HG03571 (cell line): Measurements from ENCODE around the gene GLIPR1L2.
"Not testable (repeated sequence)": the region's sequence is repeated elsewhere in the genome, so short reads cannot be mapped to it uniquely, and the experiment has no call there.

ENCODE experiments used
- ATAC-seq: cut with Tn5 transposase; IDR thresholded peaks from one replicate; pipeline ENCODE4 v1.9.1; 2021; ENCODE audit not compliant: unreplicated experiment

Gene GLIPR1L2

DNA sequence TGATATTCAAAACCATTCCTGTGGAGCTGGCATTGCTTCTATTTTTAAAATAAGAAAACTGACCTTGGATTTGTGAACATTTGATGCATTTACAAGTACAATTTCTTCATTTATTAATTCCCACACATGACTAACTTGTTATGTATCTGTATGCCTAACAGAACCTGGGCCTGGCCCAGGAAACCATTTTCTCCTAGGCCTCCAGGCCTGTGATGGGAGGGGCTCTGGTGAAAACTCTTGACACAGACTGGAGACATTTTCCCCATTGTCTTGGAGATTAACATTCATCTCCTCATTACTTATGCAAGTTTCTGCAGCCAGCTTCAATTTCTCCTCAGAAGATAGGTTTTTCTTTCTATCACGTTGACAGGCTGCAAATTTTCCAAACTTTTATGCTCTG is 42.0 kb downstream of the GLIPR1L2 start:
- ATAC-seq: no peak

DNA sequence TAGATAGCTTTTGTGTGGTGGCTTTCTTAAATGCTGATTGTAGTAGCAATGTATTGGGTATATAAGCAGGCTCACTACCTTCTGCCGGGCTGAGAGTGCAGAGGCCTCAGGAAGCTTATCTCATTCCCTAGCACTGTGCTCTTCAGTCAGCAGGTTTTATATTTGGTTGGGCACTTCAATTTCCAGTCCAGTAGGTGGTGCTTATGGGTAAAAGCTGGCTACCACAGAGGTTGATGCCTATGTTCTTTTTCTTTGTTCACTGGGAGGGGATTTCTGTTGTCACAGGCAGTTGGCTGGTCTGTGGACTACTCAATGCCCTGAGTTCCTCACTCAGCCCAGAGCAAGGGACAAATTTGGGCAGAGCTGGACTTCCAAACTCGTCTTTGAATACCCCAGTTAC is 46.7 kb downstream of the GLIPR1L2 start:
- no peak for ATAC-seq

DNA sequence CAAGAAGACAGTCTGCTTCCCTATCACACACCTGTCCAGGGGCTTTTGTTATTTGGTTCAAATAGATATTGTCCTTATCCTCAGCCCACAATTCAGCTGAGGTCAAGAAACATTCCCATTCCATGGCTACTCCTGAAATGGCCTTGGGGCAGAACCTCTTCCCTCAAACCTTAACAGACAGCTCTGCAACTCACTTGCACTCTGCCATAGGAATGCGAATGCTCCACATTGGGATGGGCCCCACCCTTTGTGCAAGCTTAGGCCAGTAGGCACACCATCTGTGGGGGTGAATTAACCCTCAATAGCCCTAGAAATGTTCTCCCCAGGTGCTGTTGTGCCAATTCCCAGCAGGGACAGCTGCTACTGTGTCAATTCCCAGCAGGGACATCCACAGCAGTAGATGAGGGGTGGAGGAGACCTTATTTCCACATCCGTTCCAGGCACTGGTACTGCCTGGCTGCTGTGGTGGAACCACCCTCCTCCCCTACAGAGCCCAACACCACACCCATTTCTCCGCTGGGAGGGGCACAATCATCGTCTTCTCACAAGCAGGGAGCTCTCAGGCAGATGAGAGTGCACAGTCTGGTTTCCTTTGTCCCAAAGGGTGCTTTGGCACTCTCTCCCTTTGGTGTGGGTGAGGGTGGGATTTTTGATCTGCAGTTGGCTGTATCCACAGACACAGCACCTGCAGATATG is 47.3 kb downstream of the GLIPR1L2 start:
- no peak for ATAC-seq

DNA sequence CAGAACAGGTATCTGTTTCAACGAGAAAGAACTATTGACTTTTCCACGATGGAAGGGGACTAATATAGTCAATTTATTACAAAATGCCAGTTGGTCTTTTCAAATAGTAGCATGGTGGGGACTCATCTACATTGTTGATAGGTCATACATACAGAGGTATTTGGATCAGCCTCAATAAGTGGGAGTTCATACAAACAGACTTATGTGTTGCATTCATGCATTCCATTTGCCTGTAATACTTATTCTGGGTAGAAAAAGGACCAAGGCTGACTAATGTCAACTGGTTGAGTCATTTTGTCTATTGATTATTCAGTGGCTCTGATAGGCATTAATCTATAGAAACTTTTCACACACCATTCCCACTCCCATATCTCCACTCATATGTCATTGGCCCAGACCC is 48.2 kb downstream of the GLIPR1L2 start:
- ATAC-seq: no peak

DNA sequence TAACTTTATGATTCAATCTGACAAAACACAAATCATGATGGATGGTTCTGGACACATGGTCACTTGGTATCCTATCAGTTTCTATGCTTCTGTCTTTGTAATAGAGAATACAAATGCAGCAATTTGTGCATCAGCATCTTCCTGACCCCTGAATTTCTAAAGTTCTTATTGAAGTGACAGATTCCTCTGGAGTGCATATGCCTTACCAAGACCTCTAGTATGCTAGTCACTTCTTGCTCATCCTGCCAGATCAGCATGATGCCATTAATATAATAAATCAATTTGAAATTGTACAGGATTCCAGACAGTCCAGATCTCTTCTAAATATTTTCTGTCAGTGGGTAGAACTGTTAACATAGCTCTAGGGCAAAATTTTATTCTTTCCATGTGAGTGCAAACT is 49.0 kb downstream of the GLIPR1L2 start:
- ATAC-seq: no peak

DNA sequence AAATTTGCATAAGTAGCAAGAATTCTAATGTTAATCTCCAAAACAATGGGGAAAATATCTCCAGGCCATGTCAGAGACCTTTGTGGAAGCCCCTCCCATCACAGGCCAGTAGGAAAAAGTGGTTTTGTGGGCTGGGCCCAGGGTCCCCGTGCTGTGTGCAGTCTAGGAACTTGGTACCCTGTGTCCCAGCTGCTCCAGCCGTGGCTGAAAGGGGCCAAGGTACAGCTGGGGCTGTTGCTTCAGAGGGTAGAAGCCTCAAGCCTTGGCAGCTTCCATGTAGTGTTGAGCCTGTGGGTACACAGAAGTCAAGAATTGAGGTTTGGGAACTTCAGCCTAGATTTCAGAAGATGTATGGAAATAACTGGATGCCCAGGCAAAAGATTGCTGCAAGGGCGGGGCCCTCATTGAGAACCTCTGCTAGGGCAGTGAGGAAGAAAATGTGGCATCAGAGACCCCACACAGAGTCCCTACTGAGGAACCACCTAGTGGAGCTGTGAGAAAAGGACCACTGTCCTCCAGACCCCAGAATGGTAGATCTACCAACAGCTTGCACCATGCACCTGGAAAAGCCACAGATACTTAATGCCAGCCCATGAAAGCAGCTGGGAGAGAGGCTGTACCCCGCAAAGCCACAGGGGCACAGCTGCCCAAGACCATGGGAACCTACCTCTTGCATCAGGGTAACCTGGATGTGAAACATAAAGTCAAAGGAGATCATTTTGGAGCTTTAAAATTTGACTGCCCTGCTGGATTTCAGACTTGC is 51.0 kb downstream of the GLIPR1L2 start:
- not testable (repeated sequence) for ATAC-seq

DNA sequence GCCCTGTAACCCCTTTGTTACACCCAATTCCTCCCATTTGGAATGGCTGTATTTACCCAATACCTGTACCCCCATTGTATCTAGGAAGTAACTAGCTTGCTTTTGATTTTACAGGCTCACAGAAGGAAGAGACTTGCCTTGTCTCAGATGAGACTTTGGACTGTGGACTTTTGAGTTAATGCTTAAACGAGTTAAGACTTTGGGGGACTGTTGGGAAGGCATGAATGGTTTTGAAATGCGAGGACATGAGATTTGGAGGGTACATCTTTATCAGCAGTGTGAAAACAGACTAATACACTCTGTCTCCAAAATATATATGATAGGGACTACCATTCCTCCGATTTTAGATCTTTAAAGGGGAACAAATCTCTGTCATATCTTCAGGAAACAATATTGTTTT is 51.6 kb downstream of the GLIPR1L2 start:
- not testable (repeated sequence) for ATAC-seq

DNA sequence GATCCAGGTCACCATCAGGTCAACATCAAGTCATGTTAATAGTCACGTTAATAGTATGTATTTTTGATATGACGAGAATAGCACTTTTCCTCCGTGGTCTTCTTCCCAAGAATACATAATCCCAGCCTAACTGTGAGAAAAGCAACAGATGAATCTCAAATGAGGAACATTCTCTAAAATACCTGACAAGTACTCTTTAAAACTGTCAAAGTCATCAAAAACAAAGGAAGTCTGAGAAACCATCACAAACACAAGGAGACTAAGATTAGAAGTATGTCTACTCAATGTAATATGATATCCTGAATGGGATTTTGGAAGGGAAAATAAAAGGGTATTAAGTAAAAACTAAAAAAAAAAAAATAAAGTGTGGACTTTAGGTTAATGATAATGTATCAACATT is 52.8 kb downstream of the GLIPR1L2 start:
- ATAC-seq: no peak

DNA sequence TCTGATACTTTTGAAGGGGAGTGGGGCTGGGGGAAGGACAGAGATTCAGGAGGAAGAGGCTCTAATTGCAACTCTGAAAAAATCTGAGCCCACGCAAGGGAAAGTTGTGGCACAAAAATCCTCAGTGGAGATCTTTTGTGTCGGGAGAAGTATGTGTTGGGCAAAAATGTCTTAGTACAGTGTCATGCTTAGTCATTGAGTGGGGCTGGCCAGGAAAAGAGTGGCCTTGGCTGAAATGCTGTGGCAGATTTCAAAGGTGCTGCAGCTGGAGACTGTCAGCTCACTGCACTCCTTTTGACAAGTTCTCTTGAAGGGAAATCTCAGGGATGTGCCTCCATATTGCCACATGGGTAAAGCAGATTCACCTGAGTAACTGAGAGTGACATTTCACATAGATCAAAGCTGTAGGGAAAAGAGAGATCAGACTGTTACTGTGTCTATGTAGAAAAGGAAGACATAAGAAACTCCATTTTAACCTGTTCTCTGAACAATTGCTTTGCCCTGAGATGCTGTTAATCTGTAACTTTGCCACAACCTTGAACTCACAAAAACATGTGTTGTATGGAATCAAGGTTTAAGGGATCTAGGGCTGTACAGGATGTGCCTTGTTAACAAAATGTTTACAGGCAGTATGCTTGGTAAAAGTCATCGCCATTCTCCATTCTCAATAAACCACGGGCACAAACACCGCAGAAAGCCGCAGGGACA is 53.7 kb downstream of the GLIPR1L2 start:
- ATAC-seq: no peak

DNA sequence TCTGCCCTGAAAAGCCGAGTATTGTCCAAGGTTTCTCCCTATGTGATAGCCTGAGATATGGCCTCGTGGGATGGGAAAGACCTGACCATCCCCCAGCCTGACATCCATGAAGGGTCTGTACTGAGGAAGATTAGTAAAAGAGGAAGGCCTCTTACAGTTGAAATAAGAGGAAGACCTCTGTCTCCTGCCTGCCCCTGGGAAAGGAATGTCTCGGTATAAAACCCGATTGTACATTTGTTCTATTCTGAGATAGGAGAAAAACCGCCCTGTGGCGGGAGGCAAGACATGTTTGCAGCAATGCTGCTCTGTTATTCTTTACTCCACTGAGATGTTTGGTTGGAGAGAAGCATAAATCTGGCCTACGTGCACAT is 54.2 kb downstream of the GLIPR1L2 start:
- ATAC-seq: not testable (repeated sequence)

DNA sequence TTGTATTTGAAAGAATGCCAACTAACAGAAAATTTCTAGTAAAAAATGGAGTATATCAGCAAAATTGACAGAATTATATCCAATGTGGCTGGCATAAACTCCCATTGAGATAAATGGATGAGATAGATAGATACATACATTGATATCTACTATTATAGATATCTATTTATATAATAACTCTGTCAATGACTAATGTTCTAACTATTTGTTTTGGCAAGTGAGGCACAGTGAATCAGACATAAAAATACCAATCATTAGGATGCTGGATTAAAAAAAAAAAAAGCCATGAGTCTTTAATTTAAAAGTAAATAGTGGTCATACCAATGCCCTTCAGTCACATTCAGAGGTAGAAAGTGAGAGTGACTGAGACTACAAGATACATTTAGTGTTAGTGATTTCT is 56.0 kb downstream of the GLIPR1L2 start:
- ATAC-seq: no peak

DNA sequence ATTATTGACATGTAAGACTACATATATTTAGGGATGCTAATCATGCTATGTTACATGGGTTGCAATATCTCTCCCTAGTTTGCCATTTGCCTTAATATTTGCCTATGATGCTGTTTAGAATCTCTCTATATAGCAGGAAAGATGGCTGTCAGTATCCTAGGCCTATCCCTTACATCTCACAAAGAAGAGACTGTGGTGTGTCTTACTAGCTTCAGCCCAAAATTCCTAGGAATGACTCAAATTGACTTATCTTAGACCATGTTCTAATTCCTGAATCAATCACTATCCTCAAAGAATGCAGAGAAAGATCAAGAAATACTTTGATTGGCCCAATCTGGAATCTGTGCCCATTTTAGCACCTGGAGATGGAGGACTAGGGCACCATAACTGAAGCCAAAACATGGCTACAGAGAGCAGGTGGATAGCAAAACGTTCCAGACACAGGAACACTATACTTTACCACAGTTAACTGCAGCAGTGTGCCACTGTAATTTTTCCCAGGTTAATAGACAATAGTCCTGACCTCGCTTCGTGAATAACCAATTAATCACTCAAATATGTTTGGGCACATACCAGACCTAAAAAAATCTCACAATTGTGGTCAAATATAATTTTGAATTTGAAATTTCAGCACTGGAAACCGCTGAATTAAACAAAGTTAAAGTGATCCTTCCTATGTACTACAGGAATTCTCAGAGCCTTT is 57.0 kb downstream of the GLIPR1L2 start:
- ATAC-seq: no peak

DNA sequence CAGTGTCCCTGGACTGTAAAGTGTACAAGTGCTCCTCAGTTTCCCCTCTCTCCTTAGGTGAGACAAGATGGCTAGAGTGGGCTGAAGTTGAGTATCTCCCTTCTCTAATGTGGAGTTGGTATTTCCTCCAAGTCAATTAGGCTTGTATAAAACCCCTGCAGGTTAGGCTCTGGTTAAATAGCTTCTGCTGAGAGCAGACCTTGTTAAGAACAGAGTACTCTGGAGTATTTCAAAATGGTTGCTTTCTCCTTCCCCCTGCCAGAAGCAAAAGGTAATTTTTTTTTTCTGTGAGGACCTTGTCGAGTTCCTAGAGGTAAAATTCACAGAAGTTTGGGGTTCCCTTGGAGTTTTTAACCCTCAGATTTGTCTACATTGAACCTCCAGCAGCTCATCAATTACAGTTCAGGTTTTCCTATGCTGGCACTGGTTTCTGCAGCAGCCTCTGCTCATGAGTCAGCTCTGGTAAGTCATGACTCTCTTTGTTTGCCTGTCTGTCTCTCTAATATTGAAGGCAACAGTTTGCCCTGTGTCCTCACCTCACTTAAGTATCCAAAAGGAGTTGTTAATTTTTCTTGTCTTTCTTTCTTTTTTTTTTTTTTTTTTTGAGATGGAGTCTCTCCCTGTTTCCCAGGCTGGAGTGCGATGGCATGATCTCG is 61.9 kb downstream of the GLIPR1L2 start:
- no peak for ATAC-seq

DNA sequence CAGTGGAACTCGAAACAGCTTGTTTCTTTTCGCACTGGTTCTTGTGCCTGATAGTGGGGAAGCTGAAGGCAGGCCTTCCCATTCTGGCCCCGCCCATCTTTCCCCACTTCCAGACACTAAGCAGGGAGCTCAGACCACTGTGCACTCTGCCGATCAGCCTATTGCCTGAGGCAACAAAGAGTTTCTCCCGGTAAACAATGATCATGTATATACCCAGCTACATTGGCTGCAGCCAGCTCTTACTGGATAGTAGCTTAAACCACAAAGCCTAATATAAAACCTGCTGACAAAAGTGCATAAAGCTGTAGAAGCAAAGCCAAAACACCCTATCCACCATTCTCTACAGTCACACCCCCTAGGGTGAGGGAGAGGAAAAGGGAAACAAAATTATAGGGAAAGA is 65.0 kb downstream of the GLIPR1L2 start:
- ATAC-seq: no peak

DNA sequence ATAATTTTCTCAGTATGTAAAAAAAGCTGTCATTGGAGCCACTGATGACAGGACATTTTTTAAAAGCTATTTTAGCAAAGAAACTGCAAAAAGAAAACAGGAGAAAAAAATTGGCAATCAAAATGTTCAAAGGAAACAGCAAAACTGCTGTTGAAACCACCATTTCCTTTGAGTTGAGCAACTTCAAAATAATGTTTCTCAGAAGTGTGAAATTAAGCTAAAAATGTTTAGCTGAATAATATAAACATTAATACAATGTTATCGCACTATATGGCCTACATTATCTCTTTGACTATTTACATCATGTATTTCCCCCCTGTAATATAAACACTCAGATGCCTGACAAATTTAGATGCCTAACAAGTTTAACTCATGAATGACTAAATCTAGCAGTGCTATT is 66.3 kb downstream of the GLIPR1L2 start:
- ATAC-seq: no peak

DNA sequence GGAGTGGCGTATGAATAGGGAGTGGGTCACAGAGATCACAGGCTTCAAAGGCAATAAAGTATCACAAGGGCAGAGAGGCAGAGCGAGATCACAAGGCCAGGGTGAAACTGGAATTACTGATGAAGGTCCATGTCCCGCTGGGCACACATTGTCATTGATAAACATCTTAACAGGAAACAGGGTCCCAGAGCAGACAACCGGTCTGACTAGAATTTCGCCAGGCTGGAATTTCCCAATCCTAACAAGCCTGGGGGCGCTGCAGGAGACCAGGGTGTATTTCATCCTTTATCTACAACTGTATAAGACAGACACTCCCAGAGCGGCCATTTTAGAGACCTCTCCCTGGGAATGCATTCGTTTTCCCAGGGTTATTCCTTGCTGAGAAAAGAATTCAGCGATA is 67.0 kb downstream of the GLIPR1L2 start:
- not testable (repeated sequence) for ATAC-seq

DNA sequence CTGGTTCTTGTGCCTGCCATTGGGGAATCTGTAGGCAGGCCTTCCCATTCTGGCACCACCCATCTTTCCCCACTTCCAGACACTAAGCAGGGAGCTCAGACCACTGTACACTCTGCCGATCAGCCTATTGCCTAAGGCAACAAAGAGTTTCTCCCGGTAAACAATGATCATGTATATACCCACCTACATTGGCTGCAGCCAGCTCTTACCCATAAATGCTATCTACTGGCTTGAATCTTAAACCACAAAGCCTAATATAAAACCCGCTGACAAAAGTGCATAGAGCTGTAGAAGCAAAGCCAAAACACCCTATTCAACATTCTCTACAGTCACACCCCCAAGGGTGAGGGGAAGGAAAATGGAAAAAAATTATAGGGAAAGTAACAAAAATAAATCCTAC is 68.9 kb downstream of the GLIPR1L2 start:
- ATAC-seq: no peak

DNA sequence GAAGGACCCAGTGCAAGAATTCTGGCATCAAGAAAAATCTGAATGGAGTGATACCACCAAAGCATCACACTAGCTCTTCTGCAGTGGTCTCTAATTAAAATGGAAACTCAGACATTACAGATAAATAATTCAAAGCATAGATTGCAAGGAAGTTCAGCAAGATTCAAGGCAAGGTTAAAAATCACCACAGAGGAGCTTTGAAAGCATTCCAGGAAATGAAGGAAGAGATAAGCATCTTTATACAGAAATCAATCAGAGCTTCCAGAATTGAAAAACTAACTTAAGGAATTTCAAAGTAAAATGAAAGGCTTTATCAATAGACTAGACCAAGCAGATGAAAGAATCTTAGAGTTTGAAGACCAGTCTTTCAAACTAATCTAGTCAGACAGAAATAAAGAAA is 69.3 kb downstream of the GLIPR1L2 start:
- ATAC-seq: no peak

DNA sequence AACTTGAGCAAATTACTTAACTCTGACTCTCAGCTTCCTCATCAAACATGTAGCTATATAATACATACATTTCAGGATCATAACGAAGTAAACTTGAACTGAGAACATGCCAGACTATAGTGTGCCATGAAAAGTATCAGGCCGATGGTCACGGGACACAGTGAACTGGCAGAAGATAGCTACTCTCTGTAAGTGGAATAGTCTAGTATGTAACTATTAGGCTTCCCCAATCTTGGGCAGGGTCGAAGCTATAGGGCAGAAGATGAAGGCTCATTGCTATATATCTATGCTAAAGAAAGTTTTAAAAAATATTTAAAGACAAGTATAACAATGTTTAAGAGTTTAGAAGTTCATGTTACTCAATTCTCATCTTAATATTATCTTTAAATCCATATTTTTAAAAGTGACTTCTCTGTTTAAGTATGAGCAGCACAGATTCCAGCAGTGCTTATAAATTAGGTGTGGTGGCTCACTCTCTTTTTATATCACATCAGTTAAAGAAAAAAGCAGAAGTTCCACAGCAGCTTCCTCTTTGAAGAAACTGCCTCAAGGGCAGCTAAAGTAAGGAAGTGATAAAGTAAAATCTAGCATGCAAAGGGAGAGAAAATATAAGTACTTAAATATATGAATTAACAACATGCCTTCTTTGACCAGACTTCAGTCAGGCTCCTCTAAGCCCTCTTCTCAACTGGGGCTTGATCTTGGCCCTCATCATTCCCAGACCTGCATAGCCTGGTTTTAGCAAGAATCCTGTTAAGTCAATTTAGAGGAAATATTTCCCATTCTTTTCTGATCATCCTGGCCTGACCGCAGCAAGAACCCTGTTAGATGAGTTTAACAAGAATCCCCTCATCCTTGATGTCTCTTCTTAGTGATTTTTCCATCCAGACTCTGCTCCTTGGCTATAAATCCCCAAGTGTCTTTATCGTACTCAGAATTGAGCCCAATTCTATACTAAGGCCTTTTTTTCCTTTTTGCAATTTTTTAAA is 81.3 kb downstream of the GLIPR1L2 start:
- ATAC-seq: peak; percentile 41

DNA sequence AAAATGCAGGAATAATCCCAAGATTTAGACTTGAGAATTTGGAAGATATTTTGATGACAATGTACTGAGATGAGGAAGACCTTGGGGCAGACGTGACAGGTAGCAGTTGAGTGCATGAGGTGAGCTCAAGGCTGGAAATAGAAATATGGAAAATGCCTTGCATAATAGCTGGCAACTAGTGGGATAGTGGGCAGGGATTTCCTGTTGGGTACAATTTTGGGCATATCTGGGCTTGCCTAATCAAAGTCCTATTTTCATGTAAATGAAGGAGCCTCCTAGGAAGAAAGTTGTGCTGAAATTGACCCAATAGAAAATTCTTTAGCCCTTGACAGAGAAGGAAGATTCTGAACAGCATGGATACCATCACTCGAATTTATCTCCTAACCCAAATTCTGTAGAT is 83.2 kb downstream of the GLIPR1L2 start:
- no peak for ATAC-seq
